Measurements from ENCODE around the gene RIN3. TPM values are rescaled to one million over a fixed set of nuclear protein-coding genes. Genes with fewer than 3 reads are reported as not detected.

The RIN3 gene
- total and polyA plus RNA-seq, 2 donors (not counting 3 experiments of a cell fraction or from before 2014, with no cell fraction given) = 5.1 to 20.8 TPM

- dilution Hi-C loops (cut with MboI; ENCODE audit: extremely low pct_ligation_motif_present, low sequenced_read_pairs) = no loop called here
- Histone ChIP-seq H3K4me2 (ENCODE audit: insufficient read depth, low read length) (no peak overlapping the region), H3K9me1 (replicated peaks; ENCODE audit: control insufficient read depth, extremely low read depth, insufficient read depth, low read length) (no peaks in the 10 kb centered on the region), H3K79me2 (ENCODE audit: control insufficient read depth, insufficient read depth, low read length) (no peaks in the 10 kb centered on the region), H2AFZ (ENCODE audit: low read depth, low read length) (no peak overlapping the region), H4K20me1 (replicated peaks; ENCODE audit: control insufficient read depth, extremely low read depth, insufficient read depth, low read length) (no peaks in the 10 kb centered on the region), H3K4me1 (ENCODE audit: control insufficient read depth, extremely low read depth, insufficient read depth, low read length) (no peaks in the 10 kb centered on the region), H3K4me3 (replicated peaks in 1 of 3; ENCODE audit: insufficient read depth in 1 of 3, low read depth in 1 of 3, low read length in 3 of 3) (no peak overlapping the region), H3K36me3 (ENCODE audit: control insufficient read depth in 2 of 2, extremely low read depth in 1 of 2, insufficient read depth in 2 of 2, low read length in 2 of 2) (no peaks in the 10 kb centered on the region), H3K27ac (ENCODE audit: insufficient read depth, low read depth, low read length) (no peak overlapping the region), H3K27me3 (ENCODE audit: control insufficient read depth in 2 of 2, insufficient read depth in 2 of 2, low read length in 2 of 2) (no peaks in the 10 kb centered on the region), H3K9me3 (replicated peaks; ENCODE audit: control insufficient read depth, insufficient read depth, low read length) (no peaks in the 10 kb centered on the region), H3K9ac (replicated peaks; ENCODE audit: extremely low read depth, insufficient read depth, low read length) (no peak overlapping the region)
- CTCF ChIA-PET = no interaction called here
- TF ChIP-seq MYC (IDR thresholded peaks at IDR 0.05; ENCODE audit: low read depth, low read length) = no peak
- TF ChIP-seq MAX (IDR thresholded peaks at IDR 0.05; ENCODE audit: insufficient read depth, insufficient read length) = no peak
- no peak for TF ChIP-seq FOS (IDR thresholded peaks at IDR 0.05; ENCODE audit: borderline replicate concordance, insufficient read depth, low read length)
- TF ChIP-seq POLR2AphosphoS5 (IDR thresholded peaks at IDR 0.05; ENCODE audit: insufficient read depth, low read depth, low read length) = no peak
- no peak for TF ChIP-seq GATA2 (IDR thresholded peaks at IDR 0.05; ENCODE audit: insufficient read depth, insufficient read length, low read depth, low read length)
- TF ChIP-seq JUN (IDR thresholded peaks at IDR 0.05; ENCODE audit: borderline replicate concordance, insufficient read depth, insufficient read length, low read depth) = no peak
- no peak for TF ChIP-seq EZH2 (IDR thresholded peaks at IDR 0.05; ENCODE audit: borderline replicate concordance, low read depth, low read length, severe bottlenecking)
- BruUV-seq (replicated peaks) = no TSS peak
- FAIRE-seq = no peak
- no peak for DNase-seq (ENCODE audit: low read depth, low spot score)
- intact Hi-C loops (cut with micrococcal nuclease) = no loop called here
- POLR2A ChIA-PET = no interaction called here
Measured at GRCh38 chr14:92628636-92629035, 115.1 kb downstream of the RIN3 start.

DNA sequence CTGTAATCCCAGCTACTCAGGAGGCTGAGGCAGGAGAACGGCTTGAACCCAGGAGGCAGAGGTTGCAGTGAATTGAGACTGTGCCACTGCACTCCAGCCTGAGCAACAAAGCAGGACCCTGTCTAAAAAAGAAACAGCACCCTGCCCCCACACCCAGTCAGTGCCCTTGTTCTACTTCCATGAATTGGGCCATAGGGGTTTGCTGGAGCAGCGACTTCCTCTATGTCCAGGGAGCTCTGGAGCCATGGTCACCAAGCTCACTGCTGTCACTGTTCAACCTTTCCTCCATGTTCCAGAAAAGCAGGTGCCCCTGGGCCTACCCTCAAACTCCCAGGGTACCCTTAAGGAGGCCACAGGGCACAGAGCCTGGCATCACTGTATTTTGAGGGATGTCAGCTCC, 116.8 kb downstream of the RIN3 start:
- no peak overlapping the region for H3K4me2 ChIP-seq (ENCODE audit: insufficient read depth, low read length)
- POLR2A ChIA-PET = no interaction called here
- DNase-seq (ENCODE audit: low read depth, low spot score) (no peak), FAIRE-seq (no peak)
- CTCF ChIA-PET = interaction anchor here (1.2 to 1.6 kb wide), 2 partner anchors 9 to 33 kb away, joined by 3 read pairs; no protein-coding TSS in a partner anchor
- H3K9me1 ChIP-seq (replicated peaks; ENCODE audit: control insufficient read depth, extremely low read depth, insufficient read depth, low read length) = no peaks in the 10 kb centered on the region
- H3K27me3 ChIP-seq (ENCODE audit: control insufficient read depth in 2 of 2, insufficient read depth in 2 of 2, low read length in 2 of 2) = no peaks in the 10 kb centered on the region
- no peak for TF ChIP-seq MAX (IDR thresholded peaks at IDR 0.05; ENCODE audit: insufficient read depth, insufficient read length)
- TF ChIP-seq EZH2 (IDR thresholded peaks at IDR 0.05; ENCODE audit: borderline replicate concordance, low read depth, low read length, severe bottlenecking) = no peak
- TF ChIP-seq POLR2AphosphoS5 (IDR thresholded peaks at IDR 0.05; ENCODE audit: insufficient read depth, low read depth, low read length) = no peak
- TF ChIP-seq MYC (IDR thresholded peaks at IDR 0.05; ENCODE audit: low read depth, low read length) = no peak
- TF ChIP-seq JUN (IDR thresholded peaks at IDR 0.05; ENCODE audit: borderline replicate concordance, insufficient read depth, insufficient read length, low read depth) = no peak
- TF ChIP-seq POLR2A (IDR thresholded peaks at IDR 0.05; ENCODE audit: low read depth, low read length) = no peak
- TF ChIP-seq FOS (IDR thresholded peaks at IDR 0.05; ENCODE audit: borderline replicate concordance, insufficient read depth, low read length) = no peak
- no peak for TF ChIP-seq GATA2 (IDR thresholded peaks at IDR 0.05; ENCODE audit: insufficient read depth, insufficient read length, low read depth, low read length)
- TF ChIP-seq, protein P1, sequence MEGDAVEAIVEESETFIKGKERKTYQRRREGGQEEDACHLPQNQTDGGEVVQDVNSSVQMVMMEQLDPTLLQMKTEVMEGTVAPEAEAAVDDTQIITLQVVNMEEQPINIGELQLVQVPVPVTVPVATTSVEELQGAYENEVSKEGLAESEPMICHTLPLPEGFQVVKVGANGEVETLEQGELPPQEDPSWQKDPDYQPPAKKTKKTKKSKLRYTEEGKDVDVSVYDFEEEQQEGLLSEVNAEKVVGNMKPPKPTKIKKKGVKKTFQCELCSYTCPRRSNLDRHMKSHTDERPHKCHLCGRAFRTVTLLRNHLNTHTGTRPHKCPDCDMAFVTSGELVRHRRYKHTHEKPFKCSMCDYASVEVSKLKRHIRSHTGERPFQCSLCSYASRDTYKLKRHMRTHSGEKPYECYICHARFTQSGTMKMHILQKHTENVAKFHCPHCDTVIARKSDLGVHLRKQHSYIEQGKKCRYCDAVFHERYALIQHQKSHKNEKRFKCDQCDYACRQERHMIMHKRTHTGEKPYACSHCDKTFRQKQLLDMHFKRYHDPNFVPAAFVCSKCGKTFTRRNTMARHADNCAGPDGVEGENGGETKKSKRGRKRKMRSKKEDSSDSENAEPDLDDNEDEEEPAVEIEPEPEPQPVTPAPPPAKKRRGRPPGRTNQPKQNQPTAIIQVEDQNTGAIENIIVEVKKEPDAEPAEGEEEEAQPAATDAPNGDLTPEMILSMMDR (IDR thresholded peaks at IDR 0.05; ENCODE audit: extremely low read depth in 1 of 2, insufficient read depth in 1 of 2, low read depth in 1 of 2, low read length in 2 of 2) = no peak
- no peaks in the 10 kb centered on the region for H3K9me3 ChIP-seq (replicated peaks; ENCODE audit: control insufficient read depth, insufficient read depth, low read length)
- no TSS peak for BruUV-seq (replicated peaks)
- no peak overlapping the region for H3K4me3 ChIP-seq (replicated peaks in 1 of 3; ENCODE audit: insufficient read depth in 1 of 3, low read depth in 1 of 3, low read length in 3 of 3)
- no peak overlapping the region for H3K9ac ChIP-seq (replicated peaks; ENCODE audit: extremely low read depth, insufficient read depth, low read length)
- H4K20me1 ChIP-seq (replicated peaks; ENCODE audit: control insufficient read depth, extremely low read depth, insufficient read depth, low read length) = no peaks in the 10 kb centered on the region
- dilution Hi-C loops (cut with MboI; ENCODE audit: extremely low pct_ligation_motif_present, low sequenced_read_pairs) = no loop called here
- intact Hi-C loops (cut with micrococcal nuclease) = no loop called here
- no peaks in the 10 kb centered on the region for H3K4me1 ChIP-seq (ENCODE audit: control insufficient read depth, extremely low read depth, insufficient read depth, low read length)
- H2AFZ ChIP-seq (ENCODE audit: low read depth, low read length) = no peak overlapping the region
- H3K36me3 ChIP-seq (ENCODE audit: control insufficient read depth in 2 of 2, extremely low read depth in 1 of 2, insufficient read depth in 2 of 2, low read length in 2 of 2) = no peaks in the 10 kb centered on the region
- no peaks in the 10 kb centered on the region for H3K79me2 ChIP-seq (ENCODE audit: control insufficient read depth, insufficient read depth, low read length)
- no peak overlapping the region for H3K27ac ChIP-seq (ENCODE audit: insufficient read depth, low read depth, low read length)
